Measurements from ENCODE around the gene FCAMR. TPM values are rescaled to one million over a fixed set of nuclear protein-coding genes. Genes with fewer than 3 reads are reported as not detected.
A peak's percentile ranks its signal among the peaks of the same experiment; 100 is the strongest.

Gene FCAMR
- total and polyA plus RNA-seq, 2 donors (not counting 3 experiments of a cell fraction or from before 2014, with no cell fraction given) = not detected

DNA sequence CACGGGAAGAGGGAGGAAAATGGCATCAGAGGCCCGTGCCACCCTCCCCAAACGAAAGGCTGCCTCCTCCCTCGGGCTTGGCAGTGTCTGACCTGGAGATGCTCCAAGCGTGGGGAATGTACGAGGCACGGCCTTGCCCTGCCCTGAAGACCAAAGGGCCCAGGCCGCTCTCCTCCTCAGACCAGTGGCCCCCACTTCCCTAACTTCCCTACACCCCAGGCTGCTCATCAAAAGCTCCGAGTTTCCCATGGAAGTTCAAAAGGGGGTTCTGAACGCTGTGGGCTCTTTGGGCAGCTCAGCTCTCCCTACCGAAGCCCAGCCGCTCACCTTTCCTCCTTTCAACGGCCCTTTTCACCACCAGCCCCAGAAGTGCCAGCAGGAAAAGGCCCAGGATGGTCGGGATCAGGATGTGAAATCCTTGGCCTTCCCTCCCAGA lies 60.4 kb downstream of the FCAMR start:
- Histone ChIP-seq H3K4me3 (replicated peaks in 1 of 3; ENCODE audit: insufficient read depth in 1 of 3, low read depth in 1 of 3, low read length in 3 of 3) (no peak overlapping the region), H3K9me3 (replicated peaks; ENCODE audit: control insufficient read depth, insufficient read depth, low read length) (no peaks in the 10 kb centered on the region), H3K27ac (ENCODE audit: insufficient read depth, low read depth, low read length) (no peak overlapping the region), H3K4me1 (ENCODE audit: control insufficient read depth, extremely low read depth, insufficient read depth, low read length) (no peaks in the 10 kb centered on the region), H2AFZ (ENCODE audit: low read depth, low read length) (no peak overlapping the region), H3K79me2 (ENCODE audit: control insufficient read depth, insufficient read depth, low read length) (no peaks in the 10 kb centered on the region), H4K20me1 (replicated peaks; ENCODE audit: control insufficient read depth, extremely low read depth, insufficient read depth, low read length) (no peaks in the 10 kb centered on the region), H3K4me2 (ENCODE audit: insufficient read depth, low read length) (no peak overlapping the region), H3K36me3 (ENCODE audit: control insufficient read depth in 2 of 2, extremely low read depth in 1 of 2, insufficient read depth in 2 of 2, low read length in 2 of 2) (no peaks in the 10 kb centered on the region), H3K27me3 (ENCODE audit: control insufficient read depth in 2 of 2, insufficient read depth in 2 of 2, low read length in 2 of 2) (peaks cover 35 to 36% of the 10 kb centered on the region in 2 experiments), H3K9me1 (replicated peaks; ENCODE audit: control insufficient read depth, extremely low read depth, insufficient read depth, low read length) (no peaks in the 10 kb centered on the region), H3K9ac (replicated peaks; ENCODE audit: extremely low read depth, insufficient read depth, low read length) (no peak overlapping the region)
- dilution Hi-C loops (cut with MboI; ENCODE audit: extremely low pct_ligation_motif_present, low sequenced_read_pairs) (no loop called here), intact Hi-C loops (cut with micrococcal nuclease) (loop anchor here (10.0 kb wide), 1 partner anchor 415 kb away; no protein-coding TSS in a partner anchor)
- DNase-seq (ENCODE audit: low read depth, low spot score) (no peak), FAIRE-seq (no peak)
- peak; percentile 24 for TF ChIP-seq EZH2 (IDR thresholded peaks at IDR 0.05; ENCODE audit: borderline replicate concordance, low read depth, low read length, severe bottlenecking)
- no peak for TF ChIP-seq GATA2 (IDR thresholded peaks at IDR 0.05; ENCODE audit: insufficient read depth, insufficient read length, low read depth, low read length)
- BruUV-seq (replicated peaks) = no TSS peak
- ChIA-PET POLR2A (no interaction called here), CTCF (interaction anchor here (1.5 to 2.0 kb wide), 4 partner anchors 100 to 279 kb away, joined by 6 to 11 read pairs (median 6); no protein-coding TSS in a partner anchor)

GRCh38 chr1:206909161-206909882 lies 60.9 kb downstream of the FCAMR start:
- Histone ChIP-seq H2AFZ (ENCODE audit: low read depth, low read length) (no peak overlapping the region), H4K20me1 (replicated peaks; ENCODE audit: control insufficient read depth, extremely low read depth, insufficient read depth, low read length) (no peaks in the 10 kb centered on the region), H3K27ac (ENCODE audit: insufficient read depth, low read depth, low read length) (no peak overlapping the region), H3K9me1 (replicated peaks; ENCODE audit: control insufficient read depth, extremely low read depth, insufficient read depth, low read length) (no peaks in the 10 kb centered on the region), H3K4me3 (replicated peaks in 1 of 3; ENCODE audit: insufficient read depth in 1 of 3, low read depth in 1 of 3, low read length in 3 of 3) (peak overlapping the region in 1 of 3 experiments; percentile 10), H3K9ac (replicated peaks; ENCODE audit: extremely low read depth, insufficient read depth, low read length) (no peak overlapping the region), H3K79me2 (ENCODE audit: control insufficient read depth, insufficient read depth, low read length) (no peaks in the 10 kb centered on the region), H3K4me1 (ENCODE audit: control insufficient read depth, extremely low read depth, insufficient read depth, low read length) (no peaks in the 10 kb centered on the region), H3K4me2 (ENCODE audit: insufficient read depth, low read length) (no peak overlapping the region), H3K36me3 (ENCODE audit: control insufficient read depth in 2 of 2, extremely low read depth in 1 of 2, insufficient read depth in 2 of 2, low read length in 2 of 2) (no peaks in the 10 kb centered on the region), H3K9me3 (replicated peaks; ENCODE audit: control insufficient read depth, insufficient read depth, low read length) (no peaks in the 10 kb centered on the region), H3K27me3 (ENCODE audit: control insufficient read depth in 2 of 2, insufficient read depth in 2 of 2, low read length in 2 of 2) (peaks cover 36 to 37% of the 10 kb centered on the region in 2 experiments)
- ChIA-PET CTCF (interaction anchor here (1.5 to 2.0 kb wide), 4 partner anchors 100 to 278 kb away, joined by 6 to 11 read pairs (median 6); no protein-coding TSS in a partner anchor), POLR2A (no interaction called here)
- FAIRE-seq (no peak), DNase-seq (ENCODE audit: low read depth, low spot score) (no peak)
- dilution Hi-C loops (cut with MboI; ENCODE audit: extremely low pct_ligation_motif_present, low sequenced_read_pairs) (no loop called here), intact Hi-C loops (cut with micrococcal nuclease) (no loop called here)
- TF ChIP-seq JUN (IDR thresholded peaks at IDR 0.05; ENCODE audit: borderline replicate concordance, insufficient read depth, insufficient read length, low read depth) = no peak
- no peak for TF ChIP-seq MYC (IDR thresholded peaks at IDR 0.05; ENCODE audit: low read depth, low read length)
- no peak for TF ChIP-seq GATA2 (IDR thresholded peaks at IDR 0.05; ENCODE audit: insufficient read depth, insufficient read length, low read depth, low read length)
- TF ChIP-seq EZH2 (IDR thresholded peaks at IDR 0.05; ENCODE audit: borderline replicate concordance, low read depth, low read length, severe bottlenecking) = peak; percentile 96
- BruUV-seq (replicated peaks) = no TSS peak

Measured in endothelial cell of umbilical vein (primary cell).